ENCODE data around the gene VIL1. TPM values are rescaled to one million over a fixed set of nuclear protein-coding genes. Genes with fewer than 3 reads are reported as not detected.

Gene VIL1
- total and polyA plus RNA-seq, 4 experiments from 2014 or later = not detected

GRCh38 chr2:218421027-218421426 is 2.1 kb downstream of the VIL1 start:
- peaks cover 0 to 1% of the 10 kb centered on the region in 2 donors for H3K27me3 Mint-ChIP-seq
- no peak overlapping the region for H3K27ac ChIP-seq (ENCODE audit: low read depth, low read length)
- H3K4me3 ChIP-seq (ENCODE audit: low read length in 2 of 2) = no peak overlapping the region
- intact Hi-C loops (cut with micrococcal nuclease) = no loop called here
- CTCF ChIA-PET (ENCODE audit: partially characterized antibody) = no interaction called here
- H3K27me3 ChIP-seq (ENCODE audit: insufficient read depth, low read length) = no peaks in the 10 kb centered on the region
- no peaks in the 10 kb centered on the region for H3K9me3 ChIP-seq (ENCODE audit: control insufficient read depth in 1 of 2, low read length in 2 of 2)
- H3K4me3 Mint-ChIP-seq = no peak overlapping the region
- H3K4me1 ChIP-seq (ENCODE audit: insufficient read depth, low read length) = no peaks in the 10 kb centered on the region
- DNase-seq = no peak
- no peaks in the 10 kb centered on the region for H3K36me3 Mint-ChIP-seq
- H3K27ac Mint-ChIP-seq = peak overlapping the region in 1 of 7 donors; percentile 17
- H3K4me1 Mint-ChIP-seq = no peaks in the 10 kb centered on the region
- no peaks in the 10 kb centered on the region for H3K36me3 ChIP-seq (ENCODE audit: insufficient read depth, low read length)
- POLR2A ChIA-PET (ENCODE audit: partially characterized antibody) = no interaction called here
- H3K9me3 Mint-ChIP-seq = no peaks in the 10 kb centered on the region

DNA sequence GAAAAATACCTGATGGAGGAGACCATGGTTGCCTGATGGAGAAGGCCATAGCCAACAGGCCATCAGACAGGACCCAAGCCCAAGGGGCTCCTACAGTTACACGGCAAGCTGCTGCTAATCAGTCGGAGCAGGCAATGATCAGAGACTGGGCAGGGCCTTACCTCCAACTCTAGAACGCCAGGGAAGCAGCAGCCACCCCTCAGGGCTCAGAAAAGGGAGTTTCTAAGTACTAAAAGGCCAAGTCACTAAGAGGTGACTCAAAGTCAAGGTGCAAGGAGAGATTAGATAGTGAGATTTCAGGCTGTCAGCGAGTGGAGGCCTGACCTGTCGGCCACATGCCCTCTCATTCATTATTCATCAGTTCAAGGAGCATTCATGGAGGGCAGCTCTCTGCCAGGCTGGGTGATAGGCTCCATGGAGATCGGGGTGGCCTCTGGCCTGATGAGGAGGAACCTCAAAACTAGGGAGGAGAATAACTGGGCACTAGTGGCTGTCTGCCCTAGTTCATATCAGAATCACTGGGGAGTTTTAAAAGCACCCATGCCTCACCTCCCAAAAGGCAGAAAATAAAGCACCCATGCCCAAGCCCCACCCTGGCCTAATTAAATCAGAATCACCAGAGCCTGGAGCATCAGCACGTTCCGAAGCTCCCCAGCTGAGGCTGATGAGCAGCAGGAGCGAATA is 3.6 kb downstream of the VIL1 start:
- ChIA-PET CTCF (ENCODE audit: partially characterized antibody) (no interaction called here), POLR2A (ENCODE audit: partially characterized antibody) (no interaction called here)
- intact Hi-C loops (cut with micrococcal nuclease) = no loop called here
- no peaks in the 10 kb centered on the region for H3K27me3 ChIP-seq (ENCODE audit: insufficient read depth, low read length)
- H3K27ac Mint-ChIP-seq = no peak overlapping the region
- H3K27ac ChIP-seq (ENCODE audit: low read depth, low read length) = no peak overlapping the region
- H3K4me3 Mint-ChIP-seq = no peak overlapping the region
- no peaks in the 10 kb centered on the region for H3K4me1 Mint-ChIP-seq
- peaks cover 0 to 1% of the 10 kb centered on the region in 2 donors for H3K27me3 Mint-ChIP-seq
- no peak for DNase-seq
- H3K36me3 ChIP-seq (ENCODE audit: insufficient read depth, low read length) = no peaks in the 10 kb centered on the region
- H3K4me1 ChIP-seq (ENCODE audit: insufficient read depth, low read length) = no peaks in the 10 kb centered on the region
- H3K9me3 Mint-ChIP-seq = no peaks in the 10 kb centered on the region
- no peaks in the 10 kb centered on the region for H3K9me3 ChIP-seq (ENCODE audit: control insufficient read depth in 1 of 2, low read length in 2 of 2)
- H3K4me3 ChIP-seq (ENCODE audit: low read length in 2 of 2) = no peak overlapping the region
- no peaks in the 10 kb centered on the region for H3K36me3 Mint-ChIP-seq

- CTCF ChIA-PET (ENCODE audit: partially characterized antibody) = no interaction called here
- no peak for DNase-seq
- Mint-ChIP-seq H3K9me3 (no peaks in the 10 kb centered on the region), H3K36me3 (no peaks in the 10 kb centered on the region), H3K27ac (peak overlapping the region in 1 of 7 donors; percentile 36), H3K27me3 (peaks cover 0 to 1% of the 10 kb centered on the region in 2 donors), H3K4me1 (no peaks in the 10 kb centered on the region), H3K4me3 (no peak overlapping the region)
- POLR2A ChIA-PET (ENCODE audit: partially characterized antibody) = no interaction called here
- intact Hi-C loops (cut with micrococcal nuclease) = no loop called here
- Histone ChIP-seq H3K4me1 (ENCODE audit: insufficient read depth, low read length) (no peaks in the 10 kb centered on the region), H3K36me3 (ENCODE audit: insufficient read depth, low read length) (no peaks in the 10 kb centered on the region), H3K27me3 (ENCODE audit: insufficient read depth, low read length) (no peaks in the 10 kb centered on the region), H3K9me3 (ENCODE audit: control insufficient read depth in 1 of 2, low read length in 2 of 2) (no peaks in the 10 kb centered on the region), H3K27ac (ENCODE audit: low read depth, low read length) (no peak overlapping the region), H3K4me3 (ENCODE audit: low read length in 2 of 2) (no peak overlapping the region)
Observed at GRCh38 chr2:218423584-218423983, 4.7 kb downstream of the VIL1 start.

- H3K27me3 Mint-ChIP-seq = peaks cover 0 to 1% of the 10 kb centered on the region in 2 donors
- CTCF ChIA-PET (ENCODE audit: partially characterized antibody) = no interaction called here
Observed at GRCh38 chr2:218425531-218425930, 6.6 kb downstream of the VIL1 start.

DNA sequence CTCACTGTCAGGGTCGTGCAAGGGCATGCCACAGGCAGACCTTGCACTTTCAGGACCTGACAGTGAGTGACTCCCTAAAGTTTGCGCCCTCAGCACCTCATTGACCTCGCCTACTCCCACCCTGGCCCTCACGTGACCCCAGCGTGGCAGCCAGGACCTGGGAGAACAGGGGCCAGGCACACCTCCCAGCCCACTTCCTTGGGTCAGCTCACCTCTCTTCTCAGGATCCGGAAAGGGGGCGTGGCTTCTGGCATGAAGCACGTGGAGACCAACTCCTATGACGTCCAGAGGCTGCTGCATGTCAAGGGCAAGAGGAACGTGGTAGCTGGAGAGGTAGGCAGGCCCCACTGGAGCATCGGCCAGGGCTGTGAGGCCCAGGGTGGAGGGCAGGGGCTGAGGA is 8.8 kb downstream of the VIL1 start:
- DNase-seq = no peak
- Histone ChIP-seq H3K27ac (ENCODE audit: low read depth, low read length) (no peak overlapping the region), H3K4me3 (ENCODE audit: low read length in 2 of 2) (no peak overlapping the region), H3K36me3 (ENCODE audit: insufficient read depth, low read length) (no peaks in the 10 kb centered on the region), H3K9me3 (ENCODE audit: control insufficient read depth in 1 of 2, low read length in 2 of 2) (no peaks in the 10 kb centered on the region), H3K27me3 (ENCODE audit: insufficient read depth, low read length) (no peaks in the 10 kb centered on the region), H3K4me1 (ENCODE audit: insufficient read depth, low read length) (no peaks in the 10 kb centered on the region)
- Mint-ChIP-seq H3K27me3 (peaks cover 0 to 1% of the 10 kb centered on the region in 2 donors), H3K9me3 (no peaks in the 10 kb centered on the region), H3K27ac (no peak overlapping the region), H3K36me3 (no peaks in the 10 kb centered on the region), H3K4me1 (peaks cover 0 to 3% (median 0%) of the 10 kb centered on the region in 4 donors), H3K4me3 (no peak overlapping the region)
- intact Hi-C loops (cut with micrococcal nuclease) = no loop called here
- POLR2A ChIA-PET (ENCODE audit: partially characterized antibody) = no interaction called here
- CTCF ChIA-PET (ENCODE audit: partially characterized antibody) = no interaction called here

More at GRCh38 chr2:218425531-218425930, 6.6 kb downstream of the VIL1 start:
- no peak for DNase-seq
- Histone ChIP-seq H3K27me3 (ENCODE audit: insufficient read depth, low read length) (no peaks in the 10 kb centered on the region), H3K36me3 (ENCODE audit: insufficient read depth, low read length) (no peaks in the 10 kb centered on the region), H3K4me3 (ENCODE audit: low read length in 2 of 2) (no peak overlapping the region), H3K27ac (ENCODE audit: low read depth, low read length) (no peak overlapping the region), H3K9me3 (ENCODE audit: control insufficient read depth in 1 of 2, low read length in 2 of 2) (no peaks in the 10 kb centered on the region), H3K4me1 (ENCODE audit: insufficient read depth, low read length) (no peaks in the 10 kb centered on the region)
- Mint-ChIP-seq H3K9me3 (no peaks in the 10 kb centered on the region), H3K36me3 (no peaks in the 10 kb centered on the region), H3K4me1 (no peaks in the 10 kb centered on the region), H3K27ac (no peak overlapping the region), H3K4me3 (no peak overlapping the region)
- intact Hi-C loops (cut with micrococcal nuclease) = no loop called here
- POLR2A ChIA-PET (ENCODE audit: partially characterized antibody) = no interaction called here

DNA sequence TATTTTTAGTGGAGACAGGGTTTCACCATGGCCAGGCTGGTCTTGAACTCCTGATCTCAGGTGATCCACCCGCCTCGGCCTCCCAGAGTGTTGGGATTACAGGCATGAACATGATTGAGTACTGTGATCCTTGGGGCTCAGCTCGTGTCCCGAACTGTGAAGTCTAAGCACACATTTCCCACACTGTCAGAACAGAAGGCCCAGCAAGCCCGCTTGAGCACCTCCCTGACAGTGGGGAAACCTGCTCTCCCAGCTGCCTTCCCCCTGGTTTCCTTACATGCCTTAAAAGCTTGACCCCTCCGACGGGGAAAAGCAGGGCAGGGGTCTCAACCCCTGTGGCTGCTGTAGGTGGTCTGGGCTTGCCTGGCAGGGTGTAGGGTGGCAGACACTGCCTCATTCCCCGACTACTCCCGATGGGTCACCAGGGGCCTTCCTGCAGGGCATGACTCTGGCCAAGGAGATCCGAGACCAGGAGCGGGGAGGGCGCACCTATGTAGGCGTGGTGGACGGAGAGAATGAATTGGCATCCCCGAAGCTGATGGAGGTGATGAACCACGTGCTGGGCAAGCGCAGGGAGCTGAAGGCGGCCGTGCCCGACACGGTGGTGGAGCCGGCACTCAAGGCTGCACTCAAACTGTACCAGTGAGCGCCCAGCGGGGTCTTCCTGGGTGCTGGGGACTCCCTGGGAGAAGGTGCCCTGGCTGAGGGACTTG is 10.1 kb downstream of the VIL1 start:
- Mint-ChIP-seq H3K27me3 (no peaks in the 10 kb centered on the region), H3K9me3 (no peaks in the 10 kb centered on the region), H3K4me1 (peaks cover 0 to 3% (median 0%) of the 10 kb centered on the region in 4 donors), H3K36me3 (no peaks in the 10 kb centered on the region), H3K4me3 (no peak overlapping the region), H3K27ac (no peak overlapping the region)
- Histone ChIP-seq H3K4me3 (ENCODE audit: low read length in 2 of 2) (no peak overlapping the region), H3K9me3 (ENCODE audit: control insufficient read depth in 1 of 2, low read length in 2 of 2) (no peaks in the 10 kb centered on the region), H3K36me3 (ENCODE audit: insufficient read depth, low read length) (no peaks in the 10 kb centered on the region), H3K27me3 (ENCODE audit: insufficient read depth, low read length) (no peaks in the 10 kb centered on the region), H3K4me1 (ENCODE audit: insufficient read depth, low read length) (no peaks in the 10 kb centered on the region), H3K27ac (ENCODE audit: low read depth, low read length) (no peak overlapping the region)
- POLR2A ChIA-PET (ENCODE audit: partially characterized antibody) = no interaction called here
- no peak for DNase-seq
- CTCF ChIA-PET (ENCODE audit: partially characterized antibody) = interaction anchor here (1.9 kb wide), 1 partner anchor 13 kb away, joined by 4 read pairs; no protein-coding TSS in a partner anchor
- intact Hi-C loops (cut with micrococcal nuclease) = no loop called here

GRCh38 chr2:218429911-218430692 is 11.2 kb downstream of the VIL1 start:
- Histone ChIP-seq H3K27ac (ENCODE audit: low read depth, low read length) (no peak overlapping the region), H3K36me3 (ENCODE audit: insufficient read depth, low read length) (no peaks in the 10 kb centered on the region), H3K4me1 (ENCODE audit: insufficient read depth, low read length) (no peaks in the 10 kb centered on the region), H3K9me3 (ENCODE audit: control insufficient read depth in 1 of 2, low read length in 2 of 2) (no peaks in the 10 kb centered on the region), H3K27me3 (ENCODE audit: insufficient read depth, low read length) (no peaks in the 10 kb centered on the region), H3K4me3 (ENCODE audit: low read length in 2 of 2) (no peak overlapping the region)
- Mint-ChIP-seq H3K4me3 (no peak overlapping the region), H3K4me1 (peaks cover 0 to 3% (median 0%) of the 10 kb centered on the region in 4 donors), H3K9me3 (no peaks in the 10 kb centered on the region), H3K36me3 (no peaks in the 10 kb centered on the region), H3K27ac (peak overlapping the region in 1 of 7 donors; percentile 20), H3K27me3 (no peaks in the 10 kb centered on the region)
- intact Hi-C loops (cut with micrococcal nuclease) = no loop called here
- DNase-seq = no peak
- POLR2A ChIA-PET (ENCODE audit: partially characterized antibody) = no interaction called here
- CTCF ChIA-PET (ENCODE audit: partially characterized antibody) = interaction anchor here (1.2 to 1.9 kb wide), 3 partner anchors 12 to 33 kb away, joined by 3 to 4 read pairs (median 3); no protein-coding TSS in a partner anchor
